GM18861 (cell line): ENCODE results near the gene LMOD1.

Source experiments
- ATAC-seq: cut with Tn5 transposase; IDR thresholded peaks from one replicate; pipeline ENCODE4 v1.9.1; 2021; ENCODE audit not compliant: unreplicated experiment

The LMOD1 gene

GRCh38 chr1:201895120-201895665, 51.2 kb downstream of the LMOD1 start:
- ATAC-seq, result no peak

GRCh38 chr1:201894343-201895119, 51.8 kb downstream of the LMOD1 start:
- no peak for ATAC-seq

- no peak for ATAC-seq
Measured at GRCh38 chr1:201893431-201893830, 52.9 kb downstream of the LMOD1 start.

- no peak for ATAC-seq
Measured at GRCh38 chr1:201892211-201892610, 54.1 kb downstream of the LMOD1 start.

DNA sequence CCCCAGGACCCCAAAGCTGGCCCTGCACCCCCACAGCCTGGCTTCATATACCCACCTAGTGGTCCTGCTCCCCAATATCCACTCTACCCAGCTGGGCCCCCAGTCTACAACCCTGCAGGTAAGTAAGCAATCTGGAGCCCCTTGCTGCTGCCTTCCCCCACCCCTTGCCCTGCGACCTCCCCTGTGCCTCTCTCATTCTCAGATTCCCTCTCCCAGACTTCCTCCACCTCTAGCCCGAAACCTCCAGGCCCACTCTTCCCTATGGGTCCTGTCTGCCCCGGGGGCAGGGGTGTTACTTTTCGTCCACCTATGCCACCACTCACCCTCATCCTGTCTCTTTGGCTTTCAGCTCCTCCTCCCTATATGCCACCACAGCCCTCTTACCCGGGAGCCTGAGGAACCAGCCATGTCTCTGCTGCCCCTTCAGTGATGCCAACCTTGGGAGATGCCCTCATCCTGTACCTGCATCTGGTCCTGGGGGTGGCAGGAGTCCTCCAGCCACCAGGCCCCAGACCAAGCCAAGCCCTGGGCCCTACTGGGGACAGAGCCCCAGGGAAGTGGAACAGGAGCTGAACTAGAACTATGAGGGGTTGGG, 54.8 kb downstream of the LMOD1 start:
- ATAC-seq, result no peak

DNA sequence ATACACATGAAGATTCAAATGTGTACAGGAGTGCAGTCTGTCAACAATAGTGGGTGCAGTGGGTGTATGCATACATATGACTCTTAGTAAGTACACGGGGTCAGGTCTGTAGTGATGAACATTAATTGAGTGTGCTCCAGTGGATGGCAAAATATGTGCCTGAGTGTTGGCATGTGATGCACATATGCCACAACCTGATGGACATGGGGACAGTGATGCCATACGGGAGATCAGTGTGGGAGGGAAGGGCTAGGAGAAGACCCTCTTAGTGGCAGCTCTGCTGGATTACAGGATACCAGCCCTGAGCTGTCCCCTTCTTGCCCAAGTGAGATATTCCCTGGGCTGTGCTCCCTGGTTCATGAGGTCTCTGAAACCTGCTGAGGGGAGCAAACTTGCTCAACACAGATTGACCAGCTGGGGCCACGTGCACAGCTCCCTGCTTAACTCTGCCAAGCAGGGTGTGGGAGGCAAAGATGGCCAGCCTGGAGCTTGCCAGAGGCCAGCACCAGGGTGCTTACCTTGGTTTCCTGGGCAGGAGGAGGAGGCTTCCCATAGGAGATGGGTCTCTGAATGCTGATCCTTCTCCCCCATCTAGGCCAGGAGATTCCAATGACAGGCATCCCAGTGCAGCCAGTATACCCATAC, 55.4 kb downstream of the LMOD1 start:
- no peak for ATAC-seq

DNA sequence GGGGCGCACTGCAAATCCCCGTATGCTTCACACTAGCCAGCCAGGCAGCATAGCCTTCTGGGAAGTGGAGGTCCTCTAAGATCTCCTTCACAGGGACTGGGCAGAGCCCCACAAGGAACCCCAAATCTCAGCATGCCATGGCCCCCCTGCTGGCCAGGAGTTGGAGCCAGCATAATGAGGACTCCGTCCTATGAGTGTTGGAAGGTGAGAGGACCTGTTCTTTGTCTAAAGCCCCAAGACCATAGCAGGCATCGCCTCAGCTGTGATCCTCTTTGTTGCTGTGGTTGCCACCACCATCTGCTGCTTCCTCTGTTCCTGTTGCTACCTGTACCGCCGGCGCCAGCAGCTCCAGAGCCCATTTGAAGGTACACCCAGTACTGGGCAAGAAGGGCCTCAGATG, 56.1 kb downstream of the LMOD1 start:
- no peak for ATAC-seq

- ATAC-seq, result no peak
Measured at GRCh38 chr1:201889090-201889968, 57.0 kb downstream of the LMOD1 start.

GRCh38 chr1:201888282-201889089, 57.9 kb downstream of the LMOD1 start, which contains the start of gene SHISA4:
TSS of gene SHISA4 (plus strand) at chr1:201888898. CDS start at chr1:201888995, 97 bp downstream.
- no peak for ATAC-seq

DNA sequence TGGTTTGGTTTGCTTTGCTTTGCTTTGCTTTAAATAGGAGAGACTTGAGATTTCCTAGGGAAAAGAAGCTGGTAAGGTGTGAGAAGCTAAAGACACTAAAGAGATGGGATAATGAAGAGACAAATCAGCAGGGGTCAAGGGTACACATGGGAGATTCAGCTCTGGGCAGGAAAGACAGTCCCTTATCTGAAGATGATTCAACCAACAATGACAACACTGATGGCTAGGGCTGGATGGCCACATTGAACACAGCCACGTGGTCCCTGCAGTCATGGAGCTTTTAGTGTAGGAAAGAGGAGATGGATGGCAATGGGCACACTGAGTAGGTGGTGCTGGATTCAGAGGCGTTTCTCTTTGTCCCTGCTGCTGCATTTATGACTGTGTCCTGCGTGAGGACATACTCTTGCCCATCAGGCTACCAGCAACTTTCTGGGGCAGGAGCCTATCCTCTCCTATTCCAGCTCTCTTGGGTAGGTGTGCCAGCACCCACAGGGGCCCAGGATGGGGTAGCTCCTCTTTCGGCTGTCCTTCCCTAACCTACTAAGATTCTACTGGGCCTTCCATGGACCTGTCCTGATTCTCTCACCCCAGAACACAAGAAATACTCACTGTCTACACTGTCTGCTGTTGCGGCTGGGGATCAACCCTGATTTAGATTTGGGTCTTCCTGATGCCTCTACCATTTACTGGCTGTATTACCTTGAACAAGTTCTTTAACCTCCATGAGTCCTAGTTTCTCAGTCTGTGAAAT, 59.1 kb downstream of the LMOD1 start:
- ATAC-seq, result no peak

- no peak for ATAC-seq
Measured at GRCh38 chr1:201886103-201886885, 60.1 kb downstream of the LMOD1 start.

GRCh38 chr1:201885531-201886075, 60.7 kb downstream of the LMOD1 start:
- ATAC-seq, result no peak

DNA sequence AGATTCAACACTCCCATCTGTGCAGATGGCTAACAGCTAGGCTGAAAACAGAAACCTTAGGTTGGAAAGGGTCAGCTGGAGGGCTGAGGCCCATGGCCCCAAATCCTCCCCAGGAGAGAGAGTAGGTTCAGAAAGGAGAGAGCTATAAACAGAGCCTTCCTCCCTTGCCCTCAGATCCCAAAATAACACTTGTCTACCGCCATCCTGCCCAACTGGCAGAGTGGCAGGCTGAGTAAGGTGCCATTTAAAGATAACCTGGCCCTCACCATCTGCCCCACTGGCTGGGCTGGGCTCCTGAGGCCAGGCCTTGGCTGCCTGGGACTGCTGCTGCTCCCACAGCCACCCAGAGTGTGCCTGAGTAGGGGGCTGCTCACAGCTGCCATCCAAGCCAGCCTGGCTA, 61.9 kb downstream of the LMOD1 start:
- no peak for ATAC-seq

DNA sequence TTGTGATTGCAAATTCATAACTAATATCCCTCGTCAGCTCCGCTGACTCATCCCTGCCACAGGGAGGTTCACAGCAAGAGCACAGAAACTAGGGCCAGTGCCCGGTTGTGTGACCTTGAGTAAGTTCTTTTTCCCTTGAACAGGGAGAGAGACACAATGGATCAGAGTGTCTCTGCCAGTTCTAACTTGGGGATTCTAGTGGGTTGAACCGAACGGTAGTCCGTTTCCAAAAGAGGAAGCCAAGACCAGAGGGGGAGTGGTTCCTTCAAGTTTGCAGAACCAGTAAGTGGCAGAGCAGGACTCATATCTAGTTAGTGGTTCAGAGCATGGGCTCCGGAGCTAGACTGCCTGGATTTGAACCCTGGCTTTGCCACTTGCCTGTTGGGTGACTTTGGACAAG, 62.6 kb downstream of the LMOD1 start:
- ATAC-seq, result no peak

DNA sequence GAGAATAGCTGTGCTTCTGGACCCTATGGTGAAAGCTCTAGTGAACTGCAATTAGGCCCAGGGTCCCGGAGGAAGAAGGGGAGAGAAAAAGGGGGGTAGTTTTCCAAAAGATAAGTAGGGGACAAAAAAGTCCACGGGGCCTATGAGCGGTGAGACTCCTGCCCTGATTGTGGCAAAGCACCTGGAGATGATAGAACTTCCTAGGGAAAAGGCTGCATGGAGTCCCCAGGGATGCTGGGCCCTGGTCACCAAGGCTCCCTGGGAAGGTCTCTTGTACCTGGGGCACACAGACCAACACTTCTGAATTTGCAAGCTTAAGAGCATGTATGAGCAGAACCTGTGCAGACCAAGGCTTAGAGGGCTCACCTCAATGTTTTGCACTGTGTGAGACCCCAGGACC, 63.1 kb downstream of the LMOD1 start:
- ATAC-seq, result no peak

- ATAC-seq, result peak; percentile 59
Measured at GRCh38 chr1:201882665-201883132, 63.6 kb downstream of the LMOD1 start.

- no peak for ATAC-seq
Measured at GRCh38 chr1:201881617-201882016, 64.7 kb downstream of the LMOD1 start.

GRCh38 chr1:201880928-201881571, 65.3 kb downstream of the LMOD1 start:
- no peak for ATAC-seq
